HG02852 (cell line): ENCODE measurements around the gene RAG1.

ENCODE experiments used
- ATAC-seq: cut with Tn5 transposase; IDR thresholded peaks from one replicate; pipeline ENCODE4 v1.9.1; 2021; ENCODE audit warnings: mild to moderate bottlenecking, moderate library complexity; ENCODE audit not compliant: unreplicated experiment

Gene RAG1

DNA sequence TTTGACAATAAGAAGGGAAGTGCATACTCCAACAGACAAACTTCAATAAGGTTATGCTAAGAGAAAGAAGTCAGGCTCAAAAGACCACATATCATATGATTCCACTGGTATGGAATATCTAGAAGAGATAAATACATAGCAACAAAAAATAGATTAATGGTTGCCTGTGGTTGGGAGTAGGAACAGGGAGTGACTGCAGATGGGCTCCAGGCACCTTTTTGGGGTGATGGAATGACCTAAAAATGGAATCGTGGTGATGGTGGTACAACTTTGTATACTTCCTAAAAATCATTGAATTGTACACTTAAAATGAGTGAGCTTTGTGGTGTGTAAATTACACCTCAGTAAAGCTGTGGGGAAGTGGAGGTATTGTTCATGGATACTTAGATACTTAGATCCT is 59.2 kb downstream of the RAG1 start:
- ATAC-seq = no peak

DNA sequence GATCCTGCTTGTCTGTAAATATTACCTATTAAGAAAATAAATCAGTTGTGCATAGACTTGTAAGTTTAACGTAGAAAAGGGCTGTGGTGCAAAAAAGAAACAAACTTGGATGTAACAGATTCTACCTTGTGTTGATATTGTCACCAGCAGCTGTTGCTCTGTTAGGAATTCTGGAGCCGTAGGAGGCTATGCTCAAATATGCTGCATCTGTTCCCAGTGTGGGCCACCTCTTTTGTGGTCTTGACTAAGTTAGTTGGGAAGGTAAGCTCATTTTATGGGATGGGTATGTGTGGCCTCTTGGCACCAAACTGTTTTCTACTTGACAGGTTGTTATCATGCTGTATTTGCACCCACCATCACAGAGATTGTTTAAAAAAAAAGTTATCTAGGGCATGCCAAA is 59.7 kb downstream of the RAG1 start:
- no peak for ATAC-seq

DNA sequence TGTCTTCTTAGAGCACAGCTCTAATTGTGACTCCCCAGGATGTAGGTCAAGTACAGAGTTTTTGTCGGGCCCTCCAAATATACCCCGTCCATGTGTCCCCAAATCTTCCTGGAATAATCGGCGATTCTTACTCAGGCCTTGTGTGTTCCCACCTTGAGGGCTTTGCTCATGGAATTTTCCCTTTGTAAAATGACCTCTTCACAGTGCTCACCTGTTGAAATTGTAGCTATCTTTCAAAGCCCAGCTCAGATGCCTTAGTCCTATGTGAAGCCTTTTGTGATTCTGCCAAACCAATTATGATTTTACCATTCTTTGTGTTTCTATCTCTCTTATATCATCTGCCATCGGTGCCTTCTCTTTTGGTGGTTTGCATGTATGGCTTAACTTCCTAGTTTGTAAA is 60.3 kb downstream of the RAG1 start:
- no peak for ATAC-seq

DNA sequence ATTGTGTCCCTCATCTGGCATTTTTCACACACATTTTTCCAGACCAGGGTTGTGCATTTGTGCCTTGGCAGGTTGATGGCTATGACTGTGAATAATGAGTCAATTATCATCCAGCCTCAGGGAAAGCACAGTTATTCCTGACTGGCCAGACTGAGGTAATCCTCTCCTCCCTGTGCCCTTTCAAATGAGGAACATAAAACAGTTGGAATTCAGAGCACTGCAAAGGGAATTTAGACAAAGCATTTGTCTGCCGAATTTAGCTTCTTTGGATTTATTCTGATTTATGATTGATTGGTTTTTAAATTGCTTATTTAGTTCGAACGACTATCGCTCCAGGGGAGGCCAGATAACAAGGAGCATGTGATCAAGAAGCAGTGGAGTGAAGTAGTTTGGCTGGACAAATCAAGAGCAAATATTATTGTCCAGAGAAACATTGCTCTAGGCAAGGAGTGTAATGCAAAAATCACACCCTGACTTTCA is 61.0 kb downstream of the RAG1 start:
- no peak for ATAC-seq
